WTC11 (cell line): ENCODE data around the gene RTL3. TPM values are rescaled to one million over a fixed set of nuclear protein-coding genes. Genes with fewer than 3 reads are reported as not detected.

Experiments used
- ATAC-seq: fragments of 200-7000 bp; cut with Tn5 transposase; 2 replicates; pipeline ENCODE4 v1.10.0; 2021; ENCODE audit warnings: mild to moderate bottlenecking, moderate library complexity
- CTCF ChIA-PET: fragments of 300-600 bp; sonication (Branson Sonifier 250); formaldehyde crosslinking; loops from one replicate; lab custom pipeline; 2021; ENCODE audit warnings: antibody characterized with exemption; lab: Charles Lee
- POLR2A ChIA-PET: fragments of 350-600 bp; sonication (Branson Sonifier 250); formaldehyde crosslinking; loops from one replicate; lab custom pipeline; 2021; ENCODE audit warnings: antibody characterized with exemption; lab: Charles Lee
- DNase-seq: peaks from one replicate; pipeline ENCODE4 v3.0.0; 2021; ENCODE audit warnings: low spot score
- H3K27ac Mint-ChIP-seq: 2 replicates; pipeline ENCODE4 v1.8.0; 2021; ENCODE audit warnings: mixed read lengths
- H3K27me3 Mint-ChIP-seq: 2 replicates; pipeline ENCODE4 v1.8.0; 2021; ENCODE audit warnings: low read depth, mild to moderate bottlenecking, moderate library complexity, mixed read lengths
- H3K36me3 Mint-ChIP-seq: 2 replicates; pipeline ENCODE4 v1.8.0; 2021; ENCODE audit warnings: mixed read lengths
- H3K4me1 Mint-ChIP-seq: 2 replicates; pipeline ENCODE4 v1.8.0; 2022; ENCODE audit warnings: mixed read lengths
- H3K4me3 Mint-ChIP-seq: 2 replicates; pipeline ENCODE4 v1.8.0; 2021; ENCODE audit warnings: mild to moderate bottlenecking, moderate library complexity, mixed read lengths
- H3K9me3 Mint-ChIP-seq: 2 replicates; pipeline ENCODE4 v1.8.0; 2021; ENCODE audit warnings: mixed read lengths
- ATF1 ChIP-seq: sonication (generic); formaldehyde crosslinking; IDR thresholded peaks from 2 replicates; pipeline ENCODE4 v1.8.1; 2023; ENCODE audit warnings: mild to moderate bottlenecking, moderate library complexity, missing genetic modification reagents
- ATF2 ChIP-seq: sonication (generic); formaldehyde crosslinking; IDR thresholded peaks from 2 replicates; pipeline ENCODE4 v1.8.1; 2022; ENCODE audit warnings: low read depth, missing genetic modification reagents, borderline replicate concordance
- ATF6 ChIP-seq: sonication (generic); formaldehyde crosslinking; IDR thresholded peaks from 2 replicates; pipeline ENCODE4 v1.8.1; 2023; ENCODE audit warnings: mild to moderate bottlenecking, missing genetic modification reagents
- GABPB1 ChIP-seq: sonication (generic); formaldehyde crosslinking; IDR thresholded peaks from 2 replicates; pipeline ENCODE4 v1.8.1; 2023; ENCODE audit warnings: mild to moderate bottlenecking, missing genetic modification reagents
- GRHL2 ChIP-seq: fragments of 250-450 bp; sonication (Bioruptor Pico); IDR thresholded peaks from 2 replicates; pipeline ENCODE4 v1.8.0; 2022; ENCODE audit warnings: mild to moderate bottlenecking, moderate library complexity; ENCODE audit not compliant: insufficient replicate concordance, severe bottlenecking
- MXD4 ChIP-seq: fragments of 250-450 bp; sonication (Bioruptor Pico); IDR thresholded peaks from 2 replicates; pipeline ENCODE4 v1.8.0; 2021; ENCODE audit warnings: mild to moderate bottlenecking, moderate library complexity, borderline replicate concordance
- NFE2L1 ChIP-seq: sonication (generic); formaldehyde crosslinking; IDR thresholded peaks from 2 replicates; pipeline ENCODE4 v1.8.1; 2023; ENCODE audit warnings: missing genetic modification reagents
- NR1H2 ChIP-seq: sonication (generic); formaldehyde crosslinking; IDR thresholded peaks from 2 replicates; pipeline ENCODE4 v1.9.0; 2021; ENCODE audit warnings: mild to moderate bottlenecking, moderate library complexity, missing genetic modification reagents
- OVOL2 ChIP-seq: fragments of 250-450 bp; sonication (Bioruptor Pico); IDR thresholded peaks from 2 replicates; pipeline ENCODE4 v1.9.0; 2021; ENCODE audit warnings: mild to moderate bottlenecking, borderline replicate concordance
- RELA ChIP-seq: sonication (generic); formaldehyde crosslinking; IDR thresholded peaks from 2 replicates; pipeline ENCODE4 v1.8.1; 2022; ENCODE audit warnings: missing genetic modification reagents, mild to moderate bottlenecking, borderline replicate concordance
- SP1 ChIP-seq: sonication (generic); formaldehyde crosslinking; conservative IDR thresholded peaks from 2 replicates; pipeline ENCODE4 v1.8.1; 2022; ENCODE audit warnings: missing genetic modification reagents
- TEAD1 ChIP-seq: sonication (generic); formaldehyde crosslinking; IDR thresholded peaks from 2 replicates; pipeline ENCODE4 v1.8.0; 2022; ENCODE audit warnings: mild to moderate bottlenecking, missing genetic modification reagents
- TEAD4 ChIP-seq: sonication (generic); formaldehyde crosslinking; IDR thresholded peaks from 2 replicates; pipeline ENCODE4 v1.8.0; 2022; ENCODE audit warnings: mild to moderate bottlenecking, missing genetic modification reagents
- TP53 ChIP-seq: sonication (generic); formaldehyde crosslinking; IDR thresholded peaks from 2 replicates; pipeline ENCODE4 v1.8.1; 2023; ENCODE audit warnings: mild to moderate bottlenecking, missing genetic modification reagents
- USF2 ChIP-seq: sonication (generic); formaldehyde crosslinking; IDR thresholded peaks from 2 replicates; pipeline ENCODE4 v1.8.1; 2023; ENCODE audit warnings: mild to moderate bottlenecking, missing genetic modification reagents, moderate library complexity
- ZMAT4 ChIP-seq: fragments of 250-450 bp; sonication (Bioruptor Pico); IDR thresholded peaks from 2 replicates; pipeline ENCODE4 v1.9.0; 2021; ENCODE audit warnings: mild to moderate bottlenecking
- ZNF281 ChIP-seq: sonication (generic); formaldehyde crosslinking; IDR thresholded peaks from 2 replicates; pipeline ENCODE4 v1.8.0; 2023; ENCODE audit warnings: mild to moderate bottlenecking, missing genetic modification reagents
- ZNF425 ChIP-seq: fragments of 250-450 bp; sonication (Bioruptor Pico); conservative IDR thresholded peaks from 2 replicates; pipeline ENCODE4 v1.9.0; 2021; ENCODE audit warnings: mild to moderate bottlenecking
- ZNF512 ChIP-seq: sonication (generic); formaldehyde crosslinking; IDR thresholded peaks from 2 replicates; pipeline ENCODE4 v1.8.1; 2022; ENCODE audit warnings: missing genetic modification reagents, borderline replicate concordance
- ZNF671 ChIP-seq: fragments of 250-450 bp; sonication (Bioruptor Pico); IDR thresholded peaks from 2 replicates; pipeline ENCODE4 v1.8.0; 2021; ENCODE audit warnings: mild to moderate bottlenecking
- total RNA-seq: library from RNA; stranded (reverse); gene quantifications from 3 replicates; pipeline ENCODE4 v1.2.3, GENCODE V29; 2021

RTL3 gene
- total RNA-seq, 1 experiment from 2014 or later = not detected

GRCh38 chrX:78650906-78651437 lies 8.2 kb downstream of the RTL3 start:
- H3K27me3 Mint-ChIP-seq = no peaks in the 10 kb centered on the region
- POLR2A ChIA-PET = no interaction called here
- H3K4me3 Mint-ChIP-seq = no peak overlapping the region
- peaks cover 7% of the 10 kb centered on the region for H3K4me1 Mint-ChIP-seq
- peak overlapping the region; percentile 55; the same call in 1 of the 2 replicates for H3K27ac Mint-ChIP-seq
- DNase-seq = no peak
- peaks cover 16% of the 10 kb centered on the region for H3K9me3 Mint-ChIP-seq
- TF ChIP-seq ZNF281 (CRISPR knock-in tag) (no peak), ZMAT4 (no peak), OVOL2 (CRISPR knock-in tag) (no peak), ZNF671 (no peak), NFE2L1 (CRISPR knock-in tag) (no peak), USF2 (CRISPR knock-in tag) (no peak), TEAD4 (no peak), ATF6 (CRISPR knock-in tag) (no peak), GABPB1 (CRISPR knock-in tag) (no peak), TP53 (CRISPR knock-in tag) (no peak), ATF2 (CRISPR knock-in tag) (no peak), ZNF512 (CRISPR knock-in tag) (no peak), TEAD1 (CRISPR knock-in tag) (no peak), ATF1 (CRISPR knock-in tag) (no peak)
- TF ChIP-seq, all 79 proteins: peak for 0
- ATAC-seq = no peak
- CTCF ChIA-PET = no interaction called here
- peaks cover 4% of the 10 kb centered on the region; the same call in 1 of the 2 replicates for H3K36me3 Mint-ChIP-seq

- H3K9me3 Mint-ChIP-seq = peaks cover 39% of the 10 kb centered on the region
- no peaks in the 10 kb centered on the region for H3K4me1 Mint-ChIP-seq
- ChIA-PET POLR2A (no interaction called here), CTCF (no interaction called here)
- H3K27me3 Mint-ChIP-seq = peaks cover 2% of the 10 kb centered on the region; the same call in 1 of the 2 replicates
- DNase-seq (no peak), ATAC-seq (no peak)
- no peak overlapping the region for H3K27ac Mint-ChIP-seq
- TF ChIP-seq ZNF425 (no peak), MXD4 (CRISPR knock-in tag) (no peak), NR1H2 (CRISPR knock-in tag) (no peak), RELA (CRISPR knock-in tag) (no peak), GRHL2 (CRISPR knock-in tag) (no peak), TP53 (CRISPR knock-in tag) (no peak), SP1 (CRISPR knock-in tag) (no peak)
- H3K4me3 Mint-ChIP-seq = no peak overlapping the region
- H3K36me3 Mint-ChIP-seq = peaks cover 15% of the 10 kb centered on the region
Measured at GRCh38 chrX:78643874-78644273, 15.3 kb downstream of the RTL3 start.
